ENCODE results near the gene G3BP2.
A peak's percentile ranks its signal among the peaks of the same experiment; 100 is the strongest.

The G3BP2 gene

DNA sequence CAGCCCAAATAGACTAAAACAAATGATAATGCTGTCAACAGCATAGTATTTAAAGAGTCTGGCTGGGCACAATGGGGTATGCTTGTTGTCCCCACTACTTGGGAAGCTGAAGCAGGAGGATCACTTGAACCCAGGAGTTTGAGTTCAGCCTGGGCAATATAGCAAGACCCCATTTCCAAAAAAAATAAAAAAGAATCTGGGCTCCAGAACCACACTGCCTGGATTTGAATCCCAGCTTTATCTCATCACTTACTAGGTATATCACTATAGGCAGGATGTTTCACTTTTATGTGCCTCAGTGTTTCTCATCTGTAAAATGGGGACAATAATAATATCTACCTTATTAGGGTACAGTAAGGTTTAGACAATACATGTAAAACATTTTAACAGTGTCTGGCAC, 5.3 kb upstream of the G3BP2 start:
- peaks cover 6% of the 10 kb centered on the region for H3K4me1 ChIP-seq (ENCODE audit: insufficient read depth, poor library complexity, severe bottlenecking)
- H3K27me3 ChIP-seq (ENCODE audit: insufficient read depth, poor library complexity, severe bottlenecking) = no peaks in the 10 kb centered on the region
- DNase-seq (ENCODE audit: low spot score) (no peak), ATAC-seq (ENCODE audit: low read depth) (no peak)
- H3K27ac ChIP-seq (ENCODE audit: poor library complexity, severe bottlenecking) = no peak overlapping the region
- no peak overlapping the region for H3K4me3 ChIP-seq (ENCODE audit: severe bottlenecking)
- H3K36me3 ChIP-seq (ENCODE audit: low read depth) = no peaks in the 10 kb centered on the region
- H3K9me3 ChIP-seq (ENCODE audit: severe bottlenecking) = no peaks in the 10 kb centered on the region
- TF ChIP-seq, protein P1, sequence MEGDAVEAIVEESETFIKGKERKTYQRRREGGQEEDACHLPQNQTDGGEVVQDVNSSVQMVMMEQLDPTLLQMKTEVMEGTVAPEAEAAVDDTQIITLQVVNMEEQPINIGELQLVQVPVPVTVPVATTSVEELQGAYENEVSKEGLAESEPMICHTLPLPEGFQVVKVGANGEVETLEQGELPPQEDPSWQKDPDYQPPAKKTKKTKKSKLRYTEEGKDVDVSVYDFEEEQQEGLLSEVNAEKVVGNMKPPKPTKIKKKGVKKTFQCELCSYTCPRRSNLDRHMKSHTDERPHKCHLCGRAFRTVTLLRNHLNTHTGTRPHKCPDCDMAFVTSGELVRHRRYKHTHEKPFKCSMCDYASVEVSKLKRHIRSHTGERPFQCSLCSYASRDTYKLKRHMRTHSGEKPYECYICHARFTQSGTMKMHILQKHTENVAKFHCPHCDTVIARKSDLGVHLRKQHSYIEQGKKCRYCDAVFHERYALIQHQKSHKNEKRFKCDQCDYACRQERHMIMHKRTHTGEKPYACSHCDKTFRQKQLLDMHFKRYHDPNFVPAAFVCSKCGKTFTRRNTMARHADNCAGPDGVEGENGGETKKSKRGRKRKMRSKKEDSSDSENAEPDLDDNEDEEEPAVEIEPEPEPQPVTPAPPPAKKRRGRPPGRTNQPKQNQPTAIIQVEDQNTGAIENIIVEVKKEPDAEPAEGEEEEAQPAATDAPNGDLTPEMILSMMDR (IDR thresholded peaks at IDR 0.05; ENCODE audit: poor library complexity, severe bottlenecking) = no peak

DNA sequence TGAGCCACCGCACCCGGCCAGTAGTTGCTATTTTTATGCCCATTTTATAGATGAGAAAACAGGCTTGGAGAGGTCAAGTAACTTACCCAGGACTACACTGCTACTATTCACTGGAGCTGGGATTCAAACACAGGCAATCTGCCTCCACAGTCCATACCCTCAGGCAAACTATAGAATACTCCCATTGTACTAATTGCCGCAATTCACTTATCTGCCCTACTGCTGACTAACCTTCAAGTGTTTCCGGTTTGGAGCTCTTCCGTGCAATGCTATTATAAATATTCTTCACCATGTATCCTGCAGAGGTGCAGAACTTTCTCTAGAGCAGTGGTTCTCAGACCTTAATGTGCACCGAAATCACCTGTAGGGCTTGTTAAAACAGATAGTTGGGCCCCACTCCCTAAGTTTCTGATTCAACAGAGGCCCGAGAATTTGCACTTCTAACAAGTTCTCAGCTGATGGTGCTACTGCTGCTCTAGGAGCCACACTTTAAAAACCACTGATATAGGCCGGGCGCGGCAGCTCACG, 1.9 kb upstream of the G3BP2 start:
- Histone ChIP-seq H3K27me3 (ENCODE audit: insufficient read depth, poor library complexity, severe bottlenecking) (no peaks in the 10 kb centered on the region), H3K36me3 (ENCODE audit: low read depth) (peaks cover 9% of the 10 kb centered on the region), H3K4me1 (ENCODE audit: insufficient read depth, poor library complexity, severe bottlenecking) (peaks cover 21% of the 10 kb centered on the region), H3K27ac (ENCODE audit: poor library complexity, severe bottlenecking) (no peak overlapping the region), H3K9me3 (ENCODE audit: severe bottlenecking) (no peaks in the 10 kb centered on the region), H3K4me3 (ENCODE audit: severe bottlenecking) (no peak overlapping the region)
- DNase-seq (ENCODE audit: low spot score) = no peak
- ATAC-seq (ENCODE audit: low read depth) = no peak
- TF ChIP-seq, protein P1 (IDR thresholded peaks at IDR 0.05; ENCODE audit: poor library complexity, severe bottlenecking) = no peak

DNA sequence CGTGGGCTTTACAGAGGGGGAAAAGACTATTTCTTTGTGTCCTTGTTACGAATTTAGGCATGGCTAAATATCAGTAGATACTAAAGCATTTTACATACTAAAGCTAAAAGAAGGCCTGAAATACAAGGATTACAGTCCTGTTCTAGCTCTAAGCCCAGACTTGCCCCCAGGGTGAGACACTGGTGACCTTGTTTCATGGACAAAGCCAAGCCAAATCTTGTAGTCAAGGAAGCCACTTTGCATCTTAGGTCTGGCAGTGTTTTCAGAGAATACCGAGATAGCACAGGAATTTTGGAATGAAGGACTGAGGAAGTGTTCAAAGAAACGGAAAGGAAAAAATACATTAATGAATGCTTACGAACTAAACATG, 733 bp upstream of the G3BP2 start:
- peak overlapping the region; percentile 97 for H3K4me3 ChIP-seq (ENCODE audit: severe bottlenecking)
- no peaks in the 10 kb centered on the region for H3K9me3 ChIP-seq (ENCODE audit: severe bottlenecking)
- DNase-seq (ENCODE audit: low spot score) (no peak), ATAC-seq (ENCODE audit: low read depth) (no peak)
- TF ChIP-seq, protein P1 (IDR thresholded peaks at IDR 0.05; ENCODE audit: poor library complexity, severe bottlenecking) = no peak
- H3K36me3 ChIP-seq (ENCODE audit: low read depth) = peaks cover 11% of the 10 kb centered on the region
- peaks cover 21% of the 10 kb centered on the region for H3K4me1 ChIP-seq (ENCODE audit: insufficient read depth, poor library complexity, severe bottlenecking)
- H3K27ac ChIP-seq (ENCODE audit: poor library complexity, severe bottlenecking) = peak overlapping the region; percentile 83
- no peaks in the 10 kb centered on the region for H3K27me3 ChIP-seq (ENCODE audit: insufficient read depth, poor library complexity, severe bottlenecking)

DNA sequence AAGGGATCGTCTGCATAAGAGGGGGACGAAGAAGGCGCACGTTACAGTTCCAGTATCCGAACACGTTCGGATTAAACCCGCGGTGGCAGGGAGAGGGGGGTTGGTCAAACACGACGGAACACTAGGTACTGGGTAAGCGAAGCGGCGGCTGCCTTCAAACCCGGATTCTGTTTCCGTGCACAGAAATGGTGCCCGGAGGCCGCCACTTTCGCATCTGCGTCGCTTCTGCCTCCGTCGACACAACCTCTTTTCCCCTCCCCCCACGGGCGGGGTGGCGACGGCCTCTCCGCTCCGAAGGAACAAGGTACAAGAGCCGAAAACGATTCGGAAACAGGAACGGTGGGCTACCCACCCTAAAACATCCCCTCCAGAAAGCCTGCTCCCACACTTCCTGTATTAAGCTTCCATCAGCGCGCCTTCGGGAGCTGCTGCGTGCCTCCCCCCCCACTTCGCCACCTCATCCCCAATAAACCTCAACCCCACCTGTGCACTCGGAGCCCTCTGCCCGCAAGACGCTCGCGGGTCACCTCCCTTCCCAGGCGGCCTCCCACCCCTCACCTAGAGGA, 667 bp downstream of the G3BP2 start:
- TF ChIP-seq, protein P1 (IDR thresholded peaks at IDR 0.05; ENCODE audit: poor library complexity, severe bottlenecking) = no peak
- peak overlapping the region; percentile 83 for H3K27ac ChIP-seq (ENCODE audit: poor library complexity, severe bottlenecking)

DNA sequence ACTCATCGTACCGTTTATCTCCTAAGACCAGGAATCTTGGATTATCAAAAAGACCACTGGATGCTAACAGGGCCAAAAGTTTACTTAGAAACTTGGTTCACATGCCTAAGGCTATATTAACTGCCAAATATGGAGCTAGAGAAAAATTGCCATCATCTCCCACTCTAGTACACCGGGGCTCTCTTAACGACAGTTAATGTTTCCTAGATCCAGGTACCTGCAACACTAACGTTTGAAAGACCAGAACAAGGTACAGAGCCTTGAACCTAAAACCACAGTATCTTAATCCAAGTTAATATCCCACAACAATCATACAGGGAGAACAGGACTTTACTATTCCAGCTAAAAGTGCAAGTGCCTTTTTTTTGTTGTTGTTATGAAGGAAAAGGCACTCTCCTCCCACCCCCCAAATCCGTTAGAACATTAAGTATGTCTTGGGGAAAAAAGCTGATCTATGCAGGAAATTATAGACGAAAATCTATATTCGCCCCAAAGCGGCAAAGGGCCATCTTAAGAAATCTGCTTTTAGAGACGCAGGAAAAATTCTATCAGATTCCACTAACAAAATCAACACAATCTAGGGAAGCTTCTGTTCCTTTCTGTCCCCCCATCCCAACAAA, 1.3 kb downstream of the G3BP2 start:
- peaks cover 21% of the 10 kb centered on the region for H3K4me1 ChIP-seq (ENCODE audit: insufficient read depth, poor library complexity, severe bottlenecking)
- H3K27me3 ChIP-seq (ENCODE audit: insufficient read depth, poor library complexity, severe bottlenecking) = no peaks in the 10 kb centered on the region
- H3K4me3 ChIP-seq (ENCODE audit: severe bottlenecking) = peak overlapping the region; percentile 97
- H3K27ac ChIP-seq (ENCODE audit: poor library complexity, severe bottlenecking) = peak overlapping the region; percentile 83
- ATAC-seq (ENCODE audit: low read depth) = no peak
- TF ChIP-seq, protein P1 (IDR thresholded peaks at IDR 0.05; ENCODE audit: poor library complexity, severe bottlenecking) = no peak
- peaks cover 11% of the 10 kb centered on the region for H3K36me3 ChIP-seq (ENCODE audit: low read depth)
- DNase-seq (ENCODE audit: low spot score) = no peak
- H3K9me3 ChIP-seq (ENCODE audit: severe bottlenecking) = no peaks in the 10 kb centered on the region

More for the DNA sequence above, 667 bp downstream of the G3BP2 start:
- peaks cover 11% of the 10 kb centered on the region for H3K36me3 ChIP-seq (ENCODE audit: low read depth)
- H3K4me1 ChIP-seq (ENCODE audit: insufficient read depth, poor library complexity, severe bottlenecking) = peaks cover 21% of the 10 kb centered on the region
- DNase-seq (ENCODE audit: low spot score) (peak; percentile 66), ATAC-seq (ENCODE audit: low read depth) (peak; percentile 42)
- H3K4me3 ChIP-seq (ENCODE audit: severe bottlenecking) = peak overlapping the region; percentile 97
- no peaks in the 10 kb centered on the region for H3K27me3 ChIP-seq (ENCODE audit: insufficient read depth, poor library complexity, severe bottlenecking)
- H3K9me3 ChIP-seq (ENCODE audit: severe bottlenecking) = no peaks in the 10 kb centered on the region

Data from RWPE2 (cell line).